ENCODE data around the gene MOV10L1.
A peak's percentile ranks its signal among the peaks of the same experiment; 100 is the strongest.

MOV10L1 gene

GRCh38 chr22:50089682-50090411, at the start of gene MOV10L1:
TSS of gene MOV10L1 (plus strand) at chr22:50090006. CDS start at chr22:50090089, 83 bp downstream.
- DNase-seq: peak; percentile 74

DNA sequence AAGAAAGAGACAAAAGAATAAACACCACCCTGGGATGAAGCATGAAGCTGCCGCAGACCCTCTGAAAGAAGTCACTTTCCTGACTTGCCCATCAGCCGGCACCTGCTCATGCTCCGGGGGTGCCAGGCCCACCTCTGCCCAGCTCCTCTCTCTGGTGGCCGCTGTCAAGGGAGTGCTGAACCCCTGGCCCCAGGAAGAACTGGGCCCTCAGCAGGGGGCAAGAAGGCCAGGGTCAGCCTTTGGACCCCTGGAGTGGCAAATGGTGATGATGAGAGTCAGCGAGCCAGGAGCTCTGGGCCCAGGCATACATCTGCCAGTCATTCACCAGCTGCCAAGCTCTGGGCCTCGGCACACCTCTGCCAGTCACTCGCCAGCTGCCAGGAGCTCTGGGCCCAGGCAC, 49.1 kb upstream of the MOV10L1 start:
- no peak for DNase-seq

DNA sequence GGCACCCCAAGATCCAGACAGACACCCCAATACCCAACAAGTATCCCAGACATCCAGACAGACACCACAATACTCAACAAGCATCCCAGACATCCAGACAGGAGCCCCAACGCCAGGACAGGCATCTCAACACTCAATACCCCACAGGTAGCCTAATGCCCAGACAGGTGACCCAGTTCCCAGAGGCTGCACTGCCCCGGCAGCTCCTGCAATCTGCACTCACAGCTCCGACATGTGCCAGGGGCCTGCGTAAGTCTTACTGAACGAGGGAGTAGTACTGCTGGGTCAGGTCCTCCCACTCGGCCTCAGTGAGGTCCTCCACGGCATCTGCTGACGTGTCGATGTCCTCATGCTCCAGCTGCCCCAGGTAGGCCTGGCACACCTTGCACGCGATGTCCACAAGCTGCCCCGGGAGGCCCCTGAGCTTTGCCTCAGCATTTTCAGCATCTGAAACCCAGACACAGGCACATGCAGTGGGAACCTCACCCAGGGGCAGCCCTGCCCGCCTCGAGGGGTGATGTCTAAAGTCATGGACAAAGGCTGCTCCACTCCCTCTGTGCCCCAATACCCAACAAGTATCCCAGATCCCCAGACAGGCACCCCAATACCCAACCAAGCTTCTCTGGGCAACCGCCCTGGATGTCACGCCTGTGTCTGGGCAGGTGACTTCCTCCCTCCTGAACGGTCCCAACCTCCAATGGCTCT, 48.3 kb upstream of the MOV10L1 start:
- no peak for DNase-seq

DNA sequence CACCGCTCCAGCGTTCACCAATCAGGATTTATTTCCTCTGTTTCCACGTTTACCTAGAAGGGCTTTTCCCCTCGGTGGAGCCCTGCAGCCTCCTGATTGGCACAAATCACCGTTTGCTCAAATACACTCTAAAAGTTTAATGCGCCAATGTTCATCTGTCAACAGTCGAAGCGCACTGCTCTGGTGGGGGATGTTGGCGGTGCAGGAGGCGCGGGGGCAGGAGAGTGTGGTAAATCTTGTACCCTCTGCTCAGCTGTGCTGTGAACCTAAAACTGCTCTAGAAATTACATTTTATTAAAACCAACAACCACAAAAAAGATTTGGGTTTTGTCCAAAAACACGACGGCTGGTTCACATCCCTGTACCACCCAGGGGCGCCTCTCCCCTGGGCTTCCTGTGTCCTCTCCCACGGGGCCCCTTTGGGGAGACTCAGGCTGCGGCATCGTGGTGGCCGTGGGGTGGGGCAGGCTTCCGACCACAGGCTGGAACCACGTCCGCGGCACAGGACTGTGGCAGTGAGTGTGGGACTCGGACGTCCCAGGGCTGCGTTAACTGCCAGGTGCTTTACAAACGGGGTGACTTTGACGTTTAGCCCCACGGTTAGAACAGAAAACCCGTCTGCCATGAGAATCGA, 45.2 kb upstream of the MOV10L1 start:
- DNase-seq: no peak

- no peak for DNase-seq
These were observed 44.4 kb upstream of the MOV10L1 start for GRCh38 chr22:50045211-50046018.

GRCh38 chr22:50046019-50046415, 43.8 kb upstream of the MOV10L1 start:
- DNase-seq: no peak

- no peak for DNase-seq
These were observed 43.1 kb upstream of the MOV10L1 start for GRCh38 chr22:50046481-50047245.

- DNase-seq: no peak
These were observed 42.5 kb upstream of the MOV10L1 start for GRCh38 chr22:50047346-50047745.

- no peak for DNase-seq
These were observed 41.6 kb upstream of the MOV10L1 start for GRCh38 chr22:50048061-50048765.

- DNase-seq: no peak
These were observed 41.0 kb upstream of the MOV10L1 start for GRCh38 chr22:50048836-50049235.

DNA sequence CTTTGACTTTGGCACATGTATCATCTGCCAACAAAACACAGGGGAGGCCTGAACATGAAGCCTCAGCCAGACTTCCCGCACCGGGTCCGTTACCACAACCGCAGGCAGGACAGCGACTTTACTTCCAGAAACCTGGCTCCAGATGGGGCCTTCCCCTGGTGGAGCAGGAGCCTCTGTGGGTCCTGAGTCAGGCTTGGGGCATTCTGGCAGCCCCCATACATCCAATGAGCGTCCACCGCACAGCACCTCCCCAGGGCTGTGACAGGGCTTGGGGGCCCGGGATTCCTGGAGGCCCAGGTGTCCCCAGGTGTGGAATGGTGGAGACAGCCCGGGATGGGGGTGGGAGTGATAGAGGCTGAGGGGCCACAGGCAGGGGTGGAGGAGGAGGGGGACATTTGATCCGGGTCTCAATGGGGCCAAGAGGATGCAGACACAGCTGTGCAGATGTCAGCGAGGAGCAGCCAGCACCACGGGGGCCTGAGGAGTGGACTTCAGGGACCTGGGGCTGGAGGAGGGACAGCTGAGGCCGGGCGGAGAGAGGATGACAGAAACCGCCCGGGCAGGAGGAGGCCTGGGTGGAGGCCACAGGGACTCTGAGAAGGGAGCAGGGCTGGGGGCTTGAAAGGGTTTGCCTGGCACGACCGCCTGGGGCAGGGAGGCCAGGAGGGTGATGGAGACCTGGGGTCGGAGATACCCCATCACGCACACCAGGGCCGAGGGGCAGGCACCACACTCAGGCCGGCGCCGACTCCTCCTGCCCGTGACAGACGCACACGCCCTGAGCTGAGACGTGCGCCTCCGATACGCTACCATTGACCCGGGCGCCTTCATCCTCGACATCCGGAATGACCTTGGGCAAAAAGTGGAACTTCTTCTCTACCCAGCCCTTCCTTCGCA, 40.3 kb upstream of the MOV10L1 start:
- no peak for DNase-seq

DNA sequence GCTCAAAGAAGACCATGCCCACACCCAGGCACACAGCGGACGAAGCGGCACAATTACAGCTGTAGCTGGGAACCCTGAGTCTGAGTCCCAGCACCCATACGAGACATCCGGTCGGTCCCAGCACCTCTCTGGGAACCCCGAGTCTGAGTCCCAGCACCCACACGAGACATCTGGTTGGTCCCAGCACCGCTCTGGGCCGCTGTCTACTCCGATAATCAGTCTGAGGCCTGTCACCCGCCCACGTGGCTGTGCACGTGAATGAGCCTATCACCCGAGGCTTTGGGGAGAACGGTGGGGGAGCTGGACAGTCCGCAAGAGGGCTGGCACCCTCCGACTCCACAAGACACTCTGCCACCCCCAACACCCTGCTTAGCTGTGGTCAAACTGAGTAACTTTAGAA, 37.9 kb upstream of the MOV10L1 start:
- no peak for DNase-seq

DNA sequence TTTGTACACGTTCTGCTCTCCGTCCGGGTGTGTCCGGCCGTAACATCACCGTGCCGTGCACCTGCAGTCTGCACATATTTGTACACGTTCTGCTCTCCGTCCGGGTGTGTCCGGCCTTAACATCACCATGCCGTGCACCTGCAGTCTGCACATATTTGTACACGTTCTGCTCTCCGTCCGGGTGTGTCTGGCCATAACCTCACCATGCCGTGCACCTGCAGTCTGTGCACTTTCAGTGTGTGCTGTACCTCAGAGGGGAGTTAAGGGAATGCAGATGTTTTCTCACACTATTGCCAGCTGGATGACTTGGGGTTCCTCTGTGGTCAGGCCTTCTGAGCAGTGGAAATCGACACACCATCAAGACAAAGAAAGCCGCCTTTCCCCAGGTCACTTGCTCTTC, 35.9 kb upstream of the MOV10L1 start:
- DNase-seq: no peak

GRCh38 chr22:50056214-50056972, 33.4 kb upstream of the MOV10L1 start:
- DNase-seq: no peak

DNA sequence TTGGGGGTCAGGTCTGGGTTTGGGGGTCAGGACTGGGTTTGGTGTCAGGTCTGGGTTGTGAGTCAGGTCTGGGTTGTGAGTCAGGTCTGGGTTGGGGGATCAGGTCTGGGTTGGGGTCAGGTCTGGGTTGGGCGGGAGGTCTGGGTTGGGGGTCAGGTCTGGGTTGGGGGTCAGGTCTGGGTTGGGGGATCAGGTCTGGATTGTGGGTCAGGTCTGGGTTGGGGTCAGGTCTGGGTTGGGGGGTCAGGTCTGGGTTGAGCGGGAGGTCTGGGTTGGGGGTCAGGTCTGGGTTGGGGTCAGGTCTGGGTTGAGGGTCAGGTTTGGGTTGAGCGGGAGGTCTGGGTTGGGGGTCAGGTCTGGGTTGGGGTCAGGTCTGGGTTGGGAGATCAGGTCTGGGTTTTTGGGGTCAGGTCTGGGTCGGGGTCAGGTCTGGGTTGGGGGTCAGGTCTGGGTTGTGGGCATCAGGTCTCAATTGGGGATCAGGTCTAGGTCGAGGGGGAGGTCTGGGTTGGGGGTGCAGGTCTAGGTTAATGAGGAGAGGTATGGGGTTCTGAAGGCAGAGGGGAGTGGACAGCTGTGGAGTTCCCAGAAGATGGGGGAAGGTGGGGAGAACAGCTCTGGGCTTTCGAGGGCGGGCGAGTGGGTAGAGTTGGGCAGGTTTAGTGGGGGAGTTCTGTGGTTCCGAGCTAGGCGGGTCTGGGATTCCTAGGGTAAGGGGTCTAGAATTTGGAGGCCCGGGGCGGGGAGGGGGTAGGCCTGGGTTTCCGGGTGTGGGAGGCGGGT, 32.3 kb upstream of the MOV10L1 start:
- DNase-seq: no peak

DNA sequence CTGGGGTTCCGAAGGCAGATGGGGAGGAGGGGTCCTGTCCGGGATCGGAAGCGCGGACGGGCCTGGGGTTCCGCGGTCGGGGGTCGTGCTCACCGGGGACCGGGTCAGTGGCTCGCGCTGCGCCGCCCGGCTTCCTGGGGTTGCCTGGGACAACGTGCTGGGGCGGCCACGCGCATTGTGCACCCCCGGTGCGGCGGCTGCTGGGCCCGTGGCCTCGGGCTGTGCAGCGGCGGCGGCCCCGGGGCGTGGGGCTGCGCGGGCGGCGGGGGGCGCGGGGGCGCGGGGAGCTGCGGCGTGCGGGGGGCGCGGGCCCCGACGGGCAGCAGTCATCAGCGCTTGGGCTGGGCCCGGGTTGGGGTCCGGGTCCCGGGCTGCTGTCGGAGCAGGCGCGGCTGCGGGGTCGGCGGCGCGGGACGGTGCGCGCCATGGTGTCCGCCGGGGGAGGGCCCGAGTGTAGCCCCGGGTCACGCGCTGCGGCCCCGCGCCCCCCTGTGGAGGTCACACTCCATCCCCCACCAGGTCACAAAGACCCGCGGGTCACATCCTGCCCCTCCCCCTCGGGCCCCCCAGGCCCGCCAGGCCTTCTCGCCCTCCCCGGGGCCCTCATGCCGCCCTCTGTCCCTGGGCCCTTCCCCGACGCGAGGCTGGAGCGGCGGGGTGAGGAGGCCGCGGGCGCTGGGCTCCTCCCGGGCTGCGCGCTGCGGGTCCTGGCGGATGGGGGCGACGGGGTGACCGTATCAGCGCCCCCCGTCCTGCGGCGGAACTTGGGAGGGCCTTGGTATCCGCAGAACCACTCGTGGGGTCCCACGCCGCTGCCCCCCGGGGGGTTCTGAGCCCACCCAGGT, 31.5 kb upstream of the MOV10L1 start, which contains the start of gene TTLL8:
Gene TTLL8, minus strand, starts transcription at position 238 of the 845 bp plus-strand sequence.
- no peak for DNase-seq

DNA sequence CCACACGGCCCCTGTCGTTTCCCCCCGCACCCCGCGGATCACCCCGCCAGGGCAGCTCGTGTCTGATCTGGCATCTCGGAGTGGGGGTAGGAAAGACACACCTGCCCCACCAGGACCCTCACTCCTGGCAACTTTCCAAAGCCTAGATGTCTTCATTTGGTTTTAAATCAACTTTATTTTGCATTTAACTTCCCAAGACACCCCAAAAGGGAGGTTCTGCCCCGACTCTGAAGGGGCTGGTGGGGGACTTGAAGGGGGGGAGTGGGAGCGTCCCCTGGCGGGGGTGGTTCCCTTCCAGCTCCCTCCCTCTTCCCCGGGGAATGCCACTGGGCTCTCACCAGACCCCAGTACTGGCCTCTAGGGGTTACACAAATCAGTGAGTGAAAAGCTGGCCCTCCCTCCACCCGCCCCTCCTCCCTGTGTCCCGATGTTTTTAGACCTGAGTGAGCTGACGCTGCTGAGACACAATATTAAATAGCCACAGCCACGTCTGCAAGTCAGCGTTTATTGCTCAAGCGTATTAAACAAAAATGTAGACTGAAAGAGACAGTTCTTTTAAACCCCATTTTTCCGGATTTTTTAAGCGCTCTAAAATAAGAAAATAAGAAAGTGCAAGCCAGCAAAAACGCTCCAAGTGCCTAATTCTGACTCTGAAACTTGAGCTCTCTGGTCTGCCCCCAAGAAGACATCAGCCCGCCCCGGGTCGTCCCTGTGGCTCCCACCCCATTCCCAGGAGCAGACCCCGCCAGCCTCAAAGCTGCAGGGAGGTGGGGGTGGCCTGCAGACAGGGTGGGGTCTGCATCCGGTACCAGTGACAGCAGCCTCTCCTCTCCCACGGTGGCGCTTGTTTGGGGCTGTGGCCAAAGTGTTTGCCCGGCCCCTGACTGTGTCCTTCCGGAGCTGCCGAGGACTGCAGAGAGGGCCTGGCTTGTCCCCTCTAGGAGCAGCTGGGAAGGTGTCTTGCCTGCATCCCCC, 30.6 kb upstream of the MOV10L1 start:
- DNase-seq: no peak

Measured in CD4-positive, alpha-beta T cell treated with Interferon gamma for 1 hour (primary cell).